ENCODE measurements around the gene ATP5PO.

GRCh38 chr21:33896691-33897090, 18.9 kb downstream of the ATP5PO start:
- TF ChIP-seq POLR2A (IDR thresholded peaks at IDR 0.05) (no peak), CTCF (IDR thresholded peaks at IDR 0.05) (no peak)
